Measurements from ENCODE around the gene KCNMA1. TPM values are rescaled to one million over a fixed set of nuclear protein-coding genes. Genes with fewer than 3 reads are reported as not detected.

The KCNMA1 gene
- total and polyA plus RNA-seq, 2 donors (not counting 1 experiment from before 2014, with no cell fraction given): 0.82 to 3.1 TPM

DNA sequence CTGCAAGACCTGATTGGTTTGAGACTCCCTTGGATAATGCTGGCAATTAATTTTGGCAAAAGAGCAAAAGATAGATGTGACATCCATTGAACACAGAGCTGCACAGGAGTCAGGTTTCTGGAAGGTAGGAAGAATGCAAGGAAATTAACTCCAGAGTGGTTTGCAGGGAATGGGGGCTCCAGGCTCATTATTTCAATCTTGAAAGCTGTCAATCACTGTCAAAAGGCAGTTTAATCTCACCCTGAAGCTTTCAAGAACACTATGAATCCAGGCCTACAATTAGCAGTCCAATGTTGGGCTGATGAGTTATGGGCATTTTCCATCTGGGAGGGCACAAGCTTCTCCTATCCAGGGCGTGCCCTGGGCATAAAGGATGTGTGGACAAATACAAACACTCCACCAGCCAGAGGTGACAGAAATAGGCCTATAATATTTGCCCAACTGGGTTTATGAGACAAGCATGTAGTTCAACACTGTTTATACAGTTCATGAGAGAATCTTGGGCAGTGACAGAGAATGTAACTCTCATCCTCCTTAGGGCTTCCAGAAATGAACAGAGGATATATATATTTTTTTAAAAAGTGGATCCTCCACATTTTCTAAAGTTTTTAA, 80.5 kb downstream of the KCNMA1 start:
- H3K36me3 ChIP-seq (replicated peaks in 1 of 2; ENCODE audit: control extremely low read depth in 1 of 2, control insufficient read depth in 1 of 2, extremely low read depth in 1 of 2, insufficient read depth in 2 of 2, low read length in 1 of 2): no peaks in the 10 kb centered on the region
- DNase-seq (no peak), ATAC-seq (ENCODE audit: low read depth) (no peak)
- peaks cover 0 to 7% (median 0%) of the 10 kb centered on the region in 4 experiments for H3K27me3 ChIP-seq (replicated peaks in 1 of 4; ENCODE audit: control extremely low read depth in 1 of 4, control insufficient read depth in 3 of 4, insufficient read depth in 4 of 4, low read length in 3 of 4)
- no peak for TF ChIP-seq EZH2 (IDR thresholded peaks at IDR 0.05; ENCODE audit: borderline replicate concordance, insufficient read depth, low read depth, low read length, poor library complexity, severe bottlenecking)
- TF ChIP-seq, protein P1, sequence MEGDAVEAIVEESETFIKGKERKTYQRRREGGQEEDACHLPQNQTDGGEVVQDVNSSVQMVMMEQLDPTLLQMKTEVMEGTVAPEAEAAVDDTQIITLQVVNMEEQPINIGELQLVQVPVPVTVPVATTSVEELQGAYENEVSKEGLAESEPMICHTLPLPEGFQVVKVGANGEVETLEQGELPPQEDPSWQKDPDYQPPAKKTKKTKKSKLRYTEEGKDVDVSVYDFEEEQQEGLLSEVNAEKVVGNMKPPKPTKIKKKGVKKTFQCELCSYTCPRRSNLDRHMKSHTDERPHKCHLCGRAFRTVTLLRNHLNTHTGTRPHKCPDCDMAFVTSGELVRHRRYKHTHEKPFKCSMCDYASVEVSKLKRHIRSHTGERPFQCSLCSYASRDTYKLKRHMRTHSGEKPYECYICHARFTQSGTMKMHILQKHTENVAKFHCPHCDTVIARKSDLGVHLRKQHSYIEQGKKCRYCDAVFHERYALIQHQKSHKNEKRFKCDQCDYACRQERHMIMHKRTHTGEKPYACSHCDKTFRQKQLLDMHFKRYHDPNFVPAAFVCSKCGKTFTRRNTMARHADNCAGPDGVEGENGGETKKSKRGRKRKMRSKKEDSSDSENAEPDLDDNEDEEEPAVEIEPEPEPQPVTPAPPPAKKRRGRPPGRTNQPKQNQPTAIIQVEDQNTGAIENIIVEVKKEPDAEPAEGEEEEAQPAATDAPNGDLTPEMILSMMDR (IDR thresholded peaks at IDR 0.05): no peak
- H2AFZ ChIP-seq (ENCODE audit: insufficient read depth, low read depth, low read length, poor library complexity, severe bottlenecking): no peak overlapping the region
- H3K4me3 ChIP-seq (ENCODE audit: control extremely low read depth in 1 of 5, extremely low read depth in 1 of 5, insufficient read depth in 1 of 5, low read depth in 2 of 5, low read length in 4 of 5): no peak overlapping the region
- H3K27ac ChIP-seq (ENCODE audit: low read length in 2 of 2): no peak overlapping the region
- Mint-ChIP-seq H3K4me3 (no peak overlapping the region), H3K4me1 (peaks cover 3% of the 10 kb centered on the region), H3K27ac (no peak overlapping the region), H3K27me3 (no peaks in the 10 kb centered on the region), H3K9me3 (ENCODE audit: insufficient read depth) (no peaks in the 10 kb centered on the region)
- no peaks in the 10 kb centered on the region for H4K20me1 ChIP-seq (ENCODE audit: control insufficient read depth, insufficient read depth, low read length, poor library complexity, severe bottlenecking)
- intact Hi-C loops (cut with micrococcal nuclease): no loop called here
- WGBS (ENCODE audit: insufficient coverage): no CpG with 5 or more reads among the region's 1 CpG
- H3K4me1 ChIP-seq (ENCODE audit: control insufficient read depth in 2 of 2, insufficient read depth in 2 of 2, low read length in 2 of 2): peaks cover 0 to 4% of the 10 kb centered on the region in 2 donors
- ChIA-PET CTCF (no interaction called here), POLR2A (interaction anchor here (0.6 kb wide), 1 partner anchor 163 kb away, joined by 15 read pairs; no protein-coding TSS in a partner anchor)
- H3K4me2 ChIP-seq (replicated peaks; ENCODE audit: low read depth, low read length, poor library complexity, severe bottlenecking): no peak overlapping the region
- no peak overlapping the region for H3K9ac ChIP-seq (ENCODE audit: low read length)
- no peaks in the 10 kb centered on the region for H3K79me2 ChIP-seq (ENCODE audit: control insufficient read depth, insufficient read depth, low read length)
- no peaks in the 10 kb centered on the region for H3K9me3 ChIP-seq (ENCODE audit: control extremely low read depth in 1 of 3, control insufficient read depth in 2 of 3, insufficient read depth in 1 of 3, low read length in 2 of 3)

GRCh38 chr10:77555591-77556212, 81.9 kb downstream of the KCNMA1 start:
- H3K4me3 ChIP-seq (ENCODE audit: control extremely low read depth in 1 of 5, extremely low read depth in 1 of 5, insufficient read depth in 1 of 5, low read depth in 2 of 5, low read length in 4 of 5): no peak overlapping the region
- CTCF ChIA-PET: interaction anchor here (1.0 kb wide), 1 partner anchor 9 kb away, joined by 3 read pairs; no protein-coding TSS in a partner anchor
- intact Hi-C loops (cut with micrococcal nuclease): no loop called here
- 60% methylated on average over 1 of the region's 4 CpGs for WGBS (ENCODE audit: insufficient coverage)
- no peak overlapping the region for H3K4me3 Mint-ChIP-seq
- no peaks in the 10 kb centered on the region for H4K20me1 ChIP-seq (ENCODE audit: control insufficient read depth, insufficient read depth, low read length, poor library complexity, severe bottlenecking)
- H3K27ac Mint-ChIP-seq: no peak overlapping the region
- H3K27me3 Mint-ChIP-seq: no peaks in the 10 kb centered on the region
- POLR2A ChIA-PET: no interaction called here
- no peaks in the 10 kb centered on the region for H3K4me1 ChIP-seq (ENCODE audit: control insufficient read depth in 2 of 2, insufficient read depth in 2 of 2, low read length in 2 of 2)
- H3K9ac ChIP-seq (ENCODE audit: low read length): no peak overlapping the region
- no peak for ATAC-seq (ENCODE audit: low read depth)
- TF ChIP-seq, protein P1 (IDR thresholded peaks at IDR 0.05): no peak
- TF ChIP-seq EZH2 (IDR thresholded peaks at IDR 0.05; ENCODE audit: borderline replicate concordance, insufficient read depth, low read depth, low read length, poor library complexity, severe bottlenecking): no peak
- no peak overlapping the region for H3K4me2 ChIP-seq (replicated peaks; ENCODE audit: low read depth, low read length, poor library complexity, severe bottlenecking)
- no peaks in the 10 kb centered on the region for H3K27me3 ChIP-seq (replicated peaks in 1 of 4; ENCODE audit: control extremely low read depth in 1 of 4, control insufficient read depth in 3 of 4, insufficient read depth in 4 of 4, low read length in 3 of 4)
- no peak overlapping the region for H2AFZ ChIP-seq (ENCODE audit: insufficient read depth, low read depth, low read length, poor library complexity, severe bottlenecking)
- no peaks in the 10 kb centered on the region for H3K36me3 ChIP-seq (replicated peaks in 1 of 2; ENCODE audit: control extremely low read depth in 1 of 2, control insufficient read depth in 1 of 2, extremely low read depth in 1 of 2, insufficient read depth in 2 of 2, low read length in 1 of 2)
- no peaks in the 10 kb centered on the region for H3K4me1 Mint-ChIP-seq
- no peak for DNase-seq
- no peak overlapping the region for H3K27ac ChIP-seq (ENCODE audit: low read length in 2 of 2)
- H3K9me3 ChIP-seq (ENCODE audit: control extremely low read depth in 1 of 3, control insufficient read depth in 2 of 3, insufficient read depth in 1 of 3, low read length in 2 of 3): no peaks in the 10 kb centered on the region
- H3K9me3 Mint-ChIP-seq (ENCODE audit: insufficient read depth): no peaks in the 10 kb centered on the region
- no peaks in the 10 kb centered on the region for H3K79me2 ChIP-seq (ENCODE audit: control insufficient read depth, insufficient read depth, low read length)

Measured in B cell (primary cell).